ENCODE data around the gene ISY1.

Gene ISY1

GRCh38 chr3:129087138-129087702 lies 73.6 kb downstream of the ISY1 start:
- no peak for DNase-seq

- no peak for DNase-seq
These were observed 75.0 kb downstream of the ISY1 start for GRCh38 chr3:129085818-129086217.

- no peak for DNase-seq
These were observed 75.6 kb downstream of the ISY1 start for GRCh38 chr3:129085165-129085715.

DNA sequence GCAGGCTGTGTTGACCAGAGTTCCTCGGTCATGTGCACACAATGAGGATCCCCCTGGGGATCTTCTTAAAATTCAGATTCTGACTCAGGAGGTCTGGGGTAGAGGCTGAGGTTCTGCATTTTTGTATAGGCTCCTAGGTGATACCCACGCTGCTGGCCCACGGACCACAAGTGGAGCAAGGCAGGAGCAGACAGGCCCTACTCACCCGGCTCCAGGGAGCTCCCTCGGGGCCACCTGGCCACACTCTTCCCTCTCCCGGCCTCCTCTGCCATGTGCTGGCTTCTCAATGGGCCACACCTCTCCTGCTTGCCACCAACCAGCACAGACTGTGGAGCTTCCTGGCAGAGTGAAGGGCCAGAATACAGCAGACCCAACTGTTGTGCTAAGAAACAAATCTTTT lies 76.4 kb downstream of the ISY1 start:
- DNase-seq = no peak

- no peak for DNase-seq
These were observed 78.8 kb downstream of the ISY1 start for GRCh38 chr3:129082026-129082425.

DNA sequence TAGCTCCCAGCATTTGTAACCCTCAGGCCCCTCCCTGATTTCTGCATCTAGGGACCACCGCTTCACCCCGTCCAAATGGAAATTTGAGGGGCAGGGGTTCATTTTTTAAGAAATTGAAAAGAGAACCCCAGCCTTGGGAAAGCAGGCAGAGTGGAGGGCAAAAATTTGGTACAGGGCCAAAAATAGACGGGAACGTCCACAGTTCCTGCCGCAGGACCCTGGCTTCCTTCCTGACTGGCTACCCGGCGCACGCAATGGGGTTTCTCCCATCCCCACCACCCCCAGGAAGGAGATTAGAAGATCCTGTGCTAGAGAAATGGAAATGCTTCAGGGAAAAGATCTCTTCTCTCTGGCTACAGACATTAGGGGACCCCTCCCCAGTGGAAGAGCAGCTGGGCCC lies 79.4 kb downstream of the ISY1 start:
- no peak for DNase-seq

DNA sequence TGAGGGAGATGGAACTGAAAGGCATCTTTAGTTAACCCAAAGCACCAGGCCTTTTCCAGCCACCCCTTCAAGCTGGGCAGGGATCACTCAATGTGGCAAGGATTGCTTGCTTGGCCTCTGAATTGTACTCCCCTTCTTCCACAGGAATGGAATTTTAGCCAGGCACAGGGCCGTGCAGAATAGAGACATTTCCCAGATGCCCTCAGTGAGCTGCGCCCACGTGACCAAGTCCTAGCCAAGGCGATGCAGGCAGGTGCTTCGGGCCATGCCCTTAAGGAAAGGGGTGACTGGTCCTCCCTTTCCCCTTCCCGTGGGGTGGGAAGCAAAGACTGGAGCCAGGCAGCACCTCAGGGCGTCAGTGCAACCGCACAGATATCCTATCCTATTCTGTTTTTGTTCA lies 82.4 kb downstream of the ISY1 start:
- DNase-seq = no peak

Data from CD4-positive, alpha-beta T cell treated with Interleukin-4 for 1 hour (primary cell).